Subcutaneous abdominal adipose tissue (tissue), 5 donors: ENCODE data around the gene P4HB.

Experiments used
- H3K27ac ChIP-seq: one replicate; pipeline ENCODE4 v1.7.0; 2013; ENCODE audit warnings: low read depth, mild to moderate bottlenecking, inconsistent platforms, low read length, moderate library complexity
- H3K27me3 ChIP-seq, 5 donors: one replicate each; pipeline ENCODE4 v1.7.0; 2013; ENCODE audit warnings: low read length in 5 of 5, inconsistent platforms in 1 of 5; ENCODE audit not compliant: control insufficient read depth in 5 of 5, insufficient read depth in 4 of 5
- H3K36me3 ChIP-seq, 5 donors: one replicate each; pipeline ENCODE4 v1.7.0; 2013; ENCODE audit warnings: low read length in 5 of 5; ENCODE audit not compliant: control insufficient read depth in 5 of 5, insufficient read depth in 5 of 5
- H3K4me1 ChIP-seq, 5 donors: one replicate each; pipeline ENCODE4 v1.7.0; 2013; ENCODE audit warnings: low read length in 5 of 5, mild to moderate bottlenecking in 3 of 5, moderate library complexity in 1 of 5; ENCODE audit not compliant: control insufficient read depth in 5 of 5, insufficient read depth in 5 of 5
- H3K4me3 ChIP-seq, 5 donors: one replicate each; pipeline ENCODE4 v1.7.0; 2013; ENCODE audit warnings: low read length in 5 of 5, low read depth in 1 of 5
- H3K9ac ChIP-seq, 5 donors: one replicate each; pipeline ENCODE4 v1.7.0; 2013; ENCODE audit warnings: low read length in 5 of 5, mild to moderate bottlenecking in 4 of 5, moderate library complexity in 3 of 5
- H3K9me3 ChIP-seq, 5 donors: one replicate each; pipeline ENCODE4 v1.7.0; 2013; ENCODE audit warnings: low read length in 5 of 5; ENCODE audit not compliant: control insufficient read depth in 5 of 5
- donor health status: healthy.
- donor health status: healthy.
- donor health status: healthy.
- donor health status: healthy.
- donor health status: healthy.

P4HB gene

DNA sequence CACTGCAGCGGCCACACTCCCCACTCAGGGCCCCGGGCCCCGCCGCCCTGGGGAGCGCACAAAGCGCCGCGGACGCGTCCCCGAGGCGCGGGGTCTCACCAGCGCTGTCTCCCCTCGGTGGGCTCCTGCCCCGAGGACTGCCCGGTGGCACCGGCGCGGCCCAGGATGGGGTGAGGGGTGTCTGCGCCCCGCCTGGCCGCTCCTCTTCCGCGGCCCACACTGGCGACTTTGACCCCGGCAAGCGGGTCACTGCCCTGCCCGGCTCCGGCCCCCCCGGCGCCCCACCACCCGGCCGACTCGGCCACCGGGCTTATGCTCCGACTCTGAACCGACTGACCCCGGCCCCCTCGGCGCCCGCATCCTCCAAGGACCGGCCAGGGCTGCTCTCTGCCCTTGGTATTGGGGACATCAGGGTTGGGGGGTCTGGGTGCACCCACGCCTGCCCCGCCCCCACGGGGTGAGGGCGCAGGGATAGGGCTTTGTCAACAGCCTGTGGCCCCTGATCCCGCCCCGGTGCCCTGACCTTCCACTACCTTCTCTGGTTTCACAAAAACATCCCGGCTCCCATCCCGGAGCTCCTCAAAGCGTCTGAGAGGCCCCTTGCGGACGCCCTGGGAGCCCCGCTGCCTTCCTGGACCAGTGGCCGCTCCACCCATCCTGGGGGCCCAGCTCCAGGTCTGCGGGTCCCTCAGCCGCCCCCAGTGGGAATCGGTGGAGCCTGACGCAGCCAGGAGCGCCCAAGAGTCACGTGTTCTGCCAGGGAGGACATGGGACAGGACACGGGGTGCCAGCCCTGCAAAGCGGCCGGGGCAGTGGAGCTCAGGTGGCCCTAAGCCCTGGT is 55.6 kb downstream of the P4HB start:
- Histone ChIP-seq H3K4me1 (peaks cover 0 to 5% (median 0%) of the 10 kb centered on the region in 5 donors), H3K9ac (no peak overlapping the region), H3K27me3 (peaks cover 43 to 81% (median 70%) of the 10 kb centered on the region in 5 donors), H3K36me3 (no peaks in the 10 kb centered on the region), H3K27ac (no peak overlapping the region), H3K9me3 (no peaks in the 10 kb centered on the region), H3K4me3 (no peak overlapping the region)

DNA sequence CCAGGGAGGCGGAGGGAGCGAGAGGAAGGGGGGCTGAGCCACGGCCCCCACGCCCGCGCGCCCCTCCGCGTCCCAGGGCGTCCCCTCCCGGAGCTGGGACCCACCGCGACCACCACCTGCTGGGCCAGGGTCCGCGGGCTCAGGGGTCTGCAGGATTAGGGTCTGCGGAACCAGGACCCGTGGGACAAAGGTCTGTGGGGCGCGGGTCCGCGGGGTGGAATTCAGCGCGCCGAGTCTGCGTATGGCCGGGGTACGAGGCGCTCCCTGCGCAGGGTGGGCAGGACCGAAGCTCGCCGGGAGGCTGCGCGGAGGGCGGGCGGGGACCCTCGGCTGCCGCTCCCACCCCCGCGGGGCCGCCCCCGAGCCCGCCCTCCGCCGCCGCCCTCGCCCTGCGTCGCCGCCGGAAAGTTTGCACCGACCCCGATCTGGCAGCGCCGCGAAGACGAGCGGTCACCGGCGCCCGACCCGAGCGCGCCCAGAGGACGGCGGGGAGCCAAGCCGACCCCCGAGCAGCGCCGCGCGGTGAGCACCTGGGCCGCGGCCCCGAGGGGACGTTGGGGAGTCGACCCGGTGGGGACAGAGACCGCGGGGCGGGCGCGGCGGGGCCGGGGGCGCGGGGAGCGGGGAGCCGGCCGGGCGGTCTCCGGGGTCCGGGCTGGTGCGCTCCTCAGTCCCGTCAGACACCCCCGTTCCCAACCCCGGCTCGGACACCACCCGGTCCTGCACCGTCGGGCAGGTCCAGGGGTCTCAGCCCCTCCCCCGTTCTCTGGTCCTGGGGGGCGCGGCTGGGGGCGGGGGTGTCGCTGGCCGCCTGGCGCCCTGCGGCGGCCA is 56.4 kb downstream of the P4HB start, which contains the start of gene GCGR:
Gene GCGR (plus strand): TSS at position 423 of the 831 bp plus-strand sequence. CDS start 4,869 bp downstream, outside the sequence.
- Histone ChIP-seq H3K4me1 (peaks cover 0 to 5% (median 0%) of the 10 kb centered on the region in 5 donors), H3K36me3 (no peaks in the 10 kb centered on the region), H3K9ac (no peak within 1 kb of the TSS), H3K4me3 (no peak within 1 kb of the TSS), H3K9me3 (no peaks in the 10 kb centered on the region), H3K27ac (no peak within 1 kb of the TSS), H3K27me3 (peaks cover 43 to 73% (median 63%) of the 10 kb centered on the region in 5 donors)

DNA sequence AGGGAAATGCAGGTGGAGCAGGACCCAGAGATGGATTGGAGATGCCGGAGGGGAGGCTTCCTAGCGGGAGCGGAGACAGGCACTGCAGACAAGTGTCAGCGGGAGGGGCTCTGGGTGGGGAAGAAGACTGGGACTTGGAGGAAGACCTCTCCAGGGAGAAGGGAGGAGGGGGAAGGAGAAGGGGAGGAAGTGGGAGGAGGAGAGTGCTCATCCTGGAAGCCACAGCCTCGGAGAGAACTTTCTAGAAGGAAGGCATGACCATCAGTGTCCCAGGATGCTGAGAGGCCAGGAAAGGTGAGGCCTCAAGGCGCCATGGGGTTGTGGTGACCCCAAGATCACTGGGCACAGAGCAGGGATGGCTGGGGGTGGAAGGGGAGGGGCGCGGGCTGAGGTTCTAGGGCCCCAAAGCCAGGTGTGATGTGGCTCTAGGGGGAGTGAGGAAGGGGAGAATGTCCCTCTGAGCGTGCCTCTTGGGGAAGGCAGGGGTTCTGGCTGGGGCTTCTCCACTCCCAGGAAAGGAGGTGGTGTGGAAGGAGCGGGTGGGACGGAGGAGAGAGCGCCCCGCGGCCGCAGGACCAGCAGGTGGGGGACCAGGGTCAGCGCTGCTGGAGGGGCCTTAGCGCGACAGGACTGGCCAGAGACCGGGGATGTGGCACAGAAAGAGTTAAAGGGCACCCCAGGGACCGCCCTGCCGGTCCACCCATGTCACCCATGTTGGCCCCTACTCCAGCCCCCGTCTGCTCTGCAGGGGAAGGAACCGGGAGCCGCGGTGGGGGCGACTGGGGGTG is 57.3 kb downstream of the P4HB start:
- peaks cover 0 to 5% (median 0%) of the 10 kb centered on the region in 5 donors for H3K4me1 ChIP-seq
- no peaks in the 10 kb centered on the region for H3K36me3 ChIP-seq
- no peaks in the 10 kb centered on the region for H3K9me3 ChIP-seq
- H3K4me3 ChIP-seq: no peak overlapping the region
- H3K9ac ChIP-seq: no peak overlapping the region
- H3K27me3 ChIP-seq: peaks cover 40 to 67% (median 58%) of the 10 kb centered on the region in 5 donors
- no peak overlapping the region for H3K27ac ChIP-seq

DNA sequence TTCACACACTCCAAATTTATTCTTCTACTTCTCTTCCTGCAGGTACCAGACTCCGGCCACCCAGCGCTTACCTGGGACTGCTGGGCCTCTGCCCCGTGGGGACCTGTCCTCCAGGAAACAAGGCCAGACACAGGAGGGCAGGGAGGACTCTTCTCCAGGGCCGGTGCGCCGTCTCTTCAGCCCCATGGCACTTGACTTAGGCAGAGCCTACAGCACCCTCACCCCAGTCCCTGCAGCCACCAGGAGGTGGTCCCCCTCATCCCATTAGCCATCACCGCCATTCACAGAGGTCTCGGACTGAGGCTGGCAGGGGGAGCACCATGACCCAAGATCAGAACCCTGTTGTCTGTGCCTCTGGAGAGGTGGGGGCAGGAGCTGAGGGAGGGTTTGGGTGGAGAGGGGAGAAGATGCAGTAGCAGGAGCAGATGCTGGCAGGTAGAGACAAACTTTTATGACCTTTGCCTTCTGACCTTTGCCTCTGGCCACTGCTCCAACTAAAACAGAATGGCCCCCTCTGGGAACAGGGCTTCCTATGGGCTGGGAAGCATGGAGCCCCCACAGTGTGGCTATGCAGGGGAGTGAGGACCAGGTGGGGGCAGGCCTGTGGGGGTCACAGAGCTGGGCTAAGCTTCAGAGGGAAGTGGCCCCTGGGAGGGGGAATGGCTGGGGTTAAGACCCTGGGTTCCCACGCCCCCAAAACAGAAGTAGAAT is 58.1 kb downstream of the P4HB start:
- peaks cover 38 to 59% (median 51%) of the 10 kb centered on the region in 5 donors for H3K27me3 ChIP-seq
- no peak overlapping the region for H3K4me3 ChIP-seq
- H3K4me1 ChIP-seq: peaks cover 0 to 5% (median 0%) of the 10 kb centered on the region in 5 donors
- no peak overlapping the region for H3K27ac ChIP-seq
- H3K9ac ChIP-seq: peak overlapping the region in 1 of 5 donors; percentile 28
- H3K9me3 ChIP-seq: no peaks in the 10 kb centered on the region
- no peaks in the 10 kb centered on the region for H3K36me3 ChIP-seq

DNA sequence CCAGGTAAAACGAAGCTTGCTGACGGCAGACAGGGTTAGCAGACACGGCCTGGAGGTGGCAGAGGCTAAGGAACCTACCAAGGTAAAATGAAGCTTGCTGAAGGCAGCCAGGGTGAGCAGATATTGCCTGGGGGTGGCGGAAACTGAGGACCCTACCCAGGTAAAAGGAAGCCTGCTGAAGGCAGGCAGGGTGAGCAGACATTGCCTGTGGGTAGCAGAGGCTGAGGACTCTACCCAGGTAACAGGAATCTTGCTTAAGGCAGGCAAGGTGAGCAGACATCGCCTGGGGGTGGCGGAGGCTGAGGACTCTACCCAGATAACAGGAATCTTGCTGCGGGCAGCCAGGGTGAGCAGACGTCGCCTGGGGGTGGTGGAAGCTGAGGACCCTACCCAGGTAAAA is 59.0 kb downstream of the P4HB start:
- H3K27me3 ChIP-seq: peaks cover 36 to 50% (median 44%) of the 10 kb centered on the region in 5 donors
- H3K9me3 ChIP-seq: no peaks in the 10 kb centered on the region
- peaks cover 0 to 5% (median 0%) of the 10 kb centered on the region in 5 donors for H3K4me1 ChIP-seq
- no peak overlapping the region for H3K9ac ChIP-seq
- no peak overlapping the region for H3K27ac ChIP-seq
- H3K4me3 ChIP-seq: no peak overlapping the region
- H3K36me3 ChIP-seq: no peaks in the 10 kb centered on the region

DNA sequence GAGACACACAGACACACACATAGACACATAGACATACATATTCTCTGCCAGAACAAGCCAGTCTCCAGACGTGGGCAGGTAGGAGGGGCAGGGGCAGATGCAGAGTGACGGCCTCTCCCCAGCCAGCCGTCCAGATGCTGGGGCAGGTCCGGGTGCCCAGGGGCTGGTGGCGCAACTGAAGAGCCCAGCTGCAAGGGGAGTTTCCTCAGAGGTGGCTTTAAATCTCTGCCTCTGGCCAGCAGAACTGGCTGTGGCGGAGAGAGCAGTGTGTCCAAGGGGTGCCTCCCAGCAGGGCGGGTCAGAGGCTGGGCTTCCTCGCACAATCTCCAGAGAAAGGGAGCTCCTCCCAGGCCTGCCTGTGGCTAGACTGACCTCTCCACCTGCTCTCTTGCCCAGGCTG is 65.8 kb downstream of the P4HB start:
- peaks cover 0 to 10% (median 7%) of the 10 kb centered on the region in 5 donors for H3K4me1 ChIP-seq
- H3K9me3 ChIP-seq: no peaks in the 10 kb centered on the region
- H3K4me3 ChIP-seq: no peak overlapping the region
- H3K27ac ChIP-seq: no peak overlapping the region
- peaks cover 3 to 17% (median 9%) of the 10 kb centered on the region in 5 donors for H3K27me3 ChIP-seq
- H3K36me3 ChIP-seq: no peaks in the 10 kb centered on the region
- no peak overlapping the region for H3K9ac ChIP-seq

DNA sequence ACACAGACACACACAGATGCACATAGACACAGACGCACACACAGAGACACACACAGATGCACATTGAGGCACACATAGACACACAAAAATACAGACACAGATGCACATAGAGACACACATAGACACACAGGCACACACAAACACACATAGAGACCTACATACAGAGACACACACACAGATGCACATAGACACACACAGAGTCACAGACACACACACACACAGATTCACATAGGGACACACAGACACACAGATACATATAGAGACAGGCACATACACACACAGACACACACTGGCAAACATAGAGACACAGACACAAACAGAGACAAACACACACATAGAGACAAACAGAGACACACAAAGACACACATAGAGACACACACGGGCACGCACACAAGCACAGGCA is 66.3 kb downstream of the P4HB start:
- H3K4me3 ChIP-seq: no peak overlapping the region
- peaks cover 3 to 17% (median 9%) of the 10 kb centered on the region in 5 donors for H3K27me3 ChIP-seq
- no peak overlapping the region for H3K9ac ChIP-seq

More for the DNA sequence above, 66.3 kb downstream of the P4HB start:
- peaks cover 0 to 10% (median 7%) of the 10 kb centered on the region in 5 donors for H3K4me1 ChIP-seq
- H3K27ac ChIP-seq: no peak overlapping the region
- H3K36me3 ChIP-seq: no peaks in the 10 kb centered on the region
- H3K9me3 ChIP-seq: no peaks in the 10 kb centered on the region
